Measurements from ENCODE around the gene OLFML2A. TPM values are rescaled to one million over a fixed set of nuclear protein-coding genes. Genes with fewer than 3 reads are reported as not detected.

Gene OLFML2A
- polyA plus RNA-seq, 1 donor from 2014 or later, result 0.20 TPM

GRCh38 chr9:124852829-124853531 lies 76.0 kb downstream of the OLFML2A start, which contains the start of gene WDR38:
Gene WDR38, plus strand, starts transcription at chr9:124853460. Its CDS starts 72 bp downstream, at chr9:124853532.
- H3K36me3 Mint-ChIP-seq, result no peaks in the 10 kb centered on the region
- H3K27ac Mint-ChIP-seq, result peak within 1 kb of the TSS; percentile 67 to 68 (median 67)
- H3K9me3 Mint-ChIP-seq, result no peaks in the 10 kb centered on the region
- no peaks in the 10 kb centered on the region for H3K27me3 Mint-ChIP-seq
- peaks cover 0 to 8% (median 8%) of the 10 kb centered on the region in 3 donors for H3K4me1 Mint-ChIP-seq
- peak within 1 kb of the TSS; percentile 38 to 84 (median 65) for H3K4me3 Mint-ChIP-seq

DNA sequence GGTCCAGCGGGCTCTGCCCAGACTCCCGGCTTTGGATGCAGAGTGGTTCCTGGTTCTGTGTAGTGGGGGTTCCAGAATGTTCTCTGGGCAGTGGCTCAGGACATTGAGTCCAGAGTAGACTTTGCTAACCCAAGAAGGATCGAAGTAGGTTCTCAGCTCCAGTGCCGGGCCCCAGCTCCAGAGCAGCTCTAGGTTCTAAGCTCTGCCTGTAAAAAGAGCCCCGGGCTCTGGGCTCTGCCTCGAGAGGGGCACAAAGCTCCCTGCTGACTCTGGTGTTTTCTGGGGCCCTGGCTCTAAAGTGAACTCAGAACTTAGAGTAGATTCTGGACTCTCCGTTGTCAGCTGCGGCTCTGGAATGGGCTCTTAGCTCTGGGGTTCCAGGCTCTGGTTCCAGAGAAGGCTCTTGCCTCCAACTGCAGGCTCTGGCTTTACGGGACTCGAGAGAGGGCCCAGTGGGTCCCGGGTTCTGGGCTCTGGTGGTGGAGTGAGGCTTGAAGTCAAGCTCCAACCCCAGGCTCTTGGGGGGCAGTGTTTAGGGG lies 76.7 kb downstream of the OLFML2A start:
- H3K9me3 Mint-ChIP-seq, result no peaks in the 10 kb centered on the region
- peak overlapping the region; percentile 38 to 84 (median 65) for H3K4me3 Mint-ChIP-seq
- H3K27ac Mint-ChIP-seq, result peak overlapping the region; percentile 67 to 68 (median 67)
- H3K36me3 Mint-ChIP-seq, result no peaks in the 10 kb centered on the region
- H3K4me1 Mint-ChIP-seq, result peaks cover 0 to 8% (median 8%) of the 10 kb centered on the region in 3 donors
- no peaks in the 10 kb centered on the region for H3K27me3 Mint-ChIP-seq

DNA sequence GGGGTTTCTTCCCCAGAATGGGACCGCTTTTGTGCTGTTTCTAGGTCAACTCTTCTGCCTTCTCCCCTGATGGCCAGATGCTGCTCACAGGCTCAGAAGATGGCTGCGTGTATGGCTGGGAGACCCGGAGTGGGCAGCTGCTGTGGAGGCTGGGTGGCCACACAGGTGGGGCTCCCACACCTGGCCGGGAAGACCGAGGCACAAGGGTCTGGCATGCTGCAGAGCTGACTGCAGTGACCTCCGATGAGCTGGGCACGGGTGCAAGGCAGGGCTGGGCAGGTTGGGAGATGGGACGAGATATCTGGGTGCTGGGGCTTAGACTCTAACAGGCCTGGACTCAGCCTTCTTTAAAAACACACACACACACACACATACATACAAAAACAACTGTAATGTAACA lies 77.2 kb downstream of the OLFML2A start:
- Mint-ChIP-seq H3K4me3 (peak overlapping the region in 2 of 4 donors; percentile 18 to 38), H3K4me1 (peaks cover 0 to 8% (median 8%) of the 10 kb centered on the region in 3 donors), H3K36me3 (no peaks in the 10 kb centered on the region), H3K27ac (peak overlapping the region; percentile 9 to 68 (median 67)), H3K9me3 (no peaks in the 10 kb centered on the region), H3K27me3 (no peaks in the 10 kb centered on the region)

GRCh38 chr9:124854822-124855221 lies 77.9 kb downstream of the OLFML2A start:
- Mint-ChIP-seq H3K4me1 (peaks cover 2 to 11% (median 8%) of the 10 kb centered on the region in 3 donors), H3K27ac (peak overlapping the region; percentile 9 to 82 (median 67)), H3K27me3 (no peaks in the 10 kb centered on the region), H3K36me3 (no peaks in the 10 kb centered on the region), H3K4me3 (peak overlapping the region in 1 of 4 donors; percentile 3), H3K9me3 (no peaks in the 10 kb centered on the region)

DNA sequence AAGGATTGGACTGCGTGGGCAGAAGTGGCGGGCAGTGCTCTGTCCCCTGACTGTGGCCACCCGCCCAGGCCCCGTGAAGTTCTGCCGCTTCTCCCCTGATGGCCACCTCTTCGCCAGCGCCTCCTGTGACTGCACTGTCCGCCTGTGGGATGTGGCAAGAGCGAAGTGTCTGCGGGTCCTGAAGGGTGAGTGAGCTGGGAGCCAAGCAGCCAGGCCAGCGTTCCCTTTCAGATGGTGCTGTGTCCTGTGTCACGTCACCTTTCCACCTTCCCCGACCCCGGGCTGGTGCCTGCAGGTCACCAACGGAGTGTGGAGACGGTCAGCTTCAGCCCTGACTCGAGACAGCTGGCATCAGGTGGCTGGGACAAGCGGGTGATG lies 78.6 kb downstream of the OLFML2A start:
- Mint-ChIP-seq H3K36me3 (no peaks in the 10 kb centered on the region), H3K4me1 (peaks cover 8 to 18% (median 9%) of the 10 kb centered on the region in 3 donors), H3K27ac (peak overlapping the region in 2 of 3 donors; percentile 67 to 74), H3K27me3 (no peaks in the 10 kb centered on the region), H3K4me3 (peak overlapping the region in 1 of 4 donors; percentile 3), H3K9me3 (no peaks in the 10 kb centered on the region)

GRCh38 chr9:124855944-124856765 lies 79.2 kb downstream of the OLFML2A start:
- peaks cover 10 to 24% (median 14%) of the 10 kb centered on the region in 3 donors for H3K4me1 Mint-ChIP-seq
- H3K4me3 Mint-ChIP-seq, result peak overlapping the region in 1 of 4 donors; percentile 38

DNA sequence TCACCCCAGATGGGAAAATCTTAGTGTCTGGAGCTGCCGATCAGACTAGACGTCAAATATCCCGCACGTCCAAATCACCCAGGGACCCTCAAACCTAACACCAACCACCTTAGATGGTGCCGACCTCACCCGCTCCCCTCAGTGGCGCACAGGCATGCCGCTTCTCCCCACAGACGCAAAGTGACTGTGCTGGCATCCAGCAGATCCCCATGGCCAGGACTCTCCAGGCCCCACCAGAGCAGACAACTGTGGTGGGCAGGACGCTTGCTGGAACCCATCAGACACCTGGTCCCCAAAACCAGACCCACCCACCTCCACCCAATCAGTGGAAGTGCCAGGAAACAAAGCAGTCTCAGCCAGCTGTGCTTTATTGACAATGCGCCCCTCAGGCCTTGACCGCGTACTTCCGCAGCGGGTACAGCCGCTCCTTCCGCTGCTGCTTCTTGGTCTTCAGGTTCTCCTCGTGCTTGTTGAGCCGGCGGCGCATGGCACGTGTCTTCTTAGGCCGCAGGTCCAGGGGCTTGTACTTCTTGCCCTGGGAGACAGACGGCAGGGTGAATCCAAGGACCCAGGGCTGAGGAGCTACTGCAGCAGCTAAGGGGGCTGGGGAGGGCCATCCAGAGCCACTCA lies 80.7 kb downstream of the OLFML2A start:
- Mint-ChIP-seq H3K4me1 (peaks cover 18 to 26% (median 20%) of the 10 kb centered on the region in 3 donors), H3K27me3 (no peaks in the 10 kb centered on the region), H3K27ac (no peak overlapping the region), H3K9me3 (no peaks in the 10 kb centered on the region), H3K4me3 (peak overlapping the region in 1 of 4 donors; percentile 45), H3K36me3 (no peaks in the 10 kb centered on the region)

More at GRCh38 chr9:124855944-124856765, 79.2 kb downstream of the OLFML2A start:
- Mint-ChIP-seq H3K9me3 (no peaks in the 10 kb centered on the region), H3K36me3 (no peaks in the 10 kb centered on the region), H3K27me3 (no peaks in the 10 kb centered on the region), H3K27ac (peak overlapping the region in 1 of 3 donors; percentile 67)

- peak overlapping the region in 1 of 3 donors; percentile 59 for H3K27ac Mint-ChIP-seq
- H3K4me3 Mint-ChIP-seq, result peak overlapping the region in 1 of 4 donors; percentile 65
- H3K4me1 Mint-ChIP-seq, result peaks cover 17 to 25% (median 22%) of the 10 kb centered on the region in 3 donors
- H3K9me3 Mint-ChIP-seq, result no peaks in the 10 kb centered on the region
- H3K36me3 Mint-ChIP-seq, result no peaks in the 10 kb centered on the region
- no peaks in the 10 kb centered on the region for H3K27me3 Mint-ChIP-seq
Observed at GRCh38 chr9:124858330-124859046, 81.6 kb downstream of the OLFML2A start.

DNA sequence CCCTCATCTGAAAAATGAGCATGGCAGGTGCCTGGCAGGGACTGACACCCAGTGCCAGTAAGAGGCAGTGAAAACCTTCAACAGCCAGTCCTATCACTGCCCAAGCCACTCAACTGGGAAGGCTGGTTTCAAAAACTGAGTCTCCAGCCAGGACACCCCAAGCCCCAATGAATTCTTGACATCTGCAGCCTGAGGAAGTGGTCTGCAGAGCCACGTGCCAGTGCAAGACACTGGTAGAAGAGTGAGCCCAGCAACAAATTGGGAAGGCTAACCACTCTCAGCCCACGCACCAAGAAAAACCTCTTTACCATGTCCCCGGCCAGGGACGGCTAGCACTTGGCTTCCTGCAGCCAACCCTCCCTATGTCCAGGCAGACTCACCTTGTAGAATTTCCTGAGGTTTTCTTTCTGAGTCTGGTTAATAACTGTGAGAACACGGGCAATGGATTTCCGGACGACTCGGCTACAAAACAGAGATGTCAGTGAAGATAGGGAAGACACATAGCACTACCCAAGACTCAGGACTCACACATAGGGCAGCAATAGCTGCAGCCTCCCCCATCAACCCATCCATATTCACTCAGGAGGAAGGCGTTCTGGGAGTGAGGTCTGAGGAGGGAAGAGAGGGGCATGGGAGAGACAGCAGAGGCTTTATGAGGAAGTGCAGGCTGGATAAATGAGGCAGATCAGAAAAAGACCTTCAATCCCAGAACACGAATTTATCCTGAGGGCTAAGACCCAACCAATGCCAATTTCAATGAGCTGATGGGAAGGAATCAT lies 83.1 kb downstream of the OLFML2A start:
- Mint-ChIP-seq H3K36me3 (no peaks in the 10 kb centered on the region), H3K27me3 (no peaks in the 10 kb centered on the region), H3K4me3 (peak overlapping the region; percentile 96 to 99 (median 97))

GRCh38 chr9:124860582-124861341 lies 83.8 kb downstream of the OLFML2A start:
- Mint-ChIP-seq H3K9me3 (no peaks in the 10 kb centered on the region), H3K27me3 (no peaks in the 10 kb centered on the region), H3K4me3 (peak overlapping the region; percentile 96 to 99 (median 97)), H3K27ac (peak overlapping the region; percentile 86 to 98 (median 94)), H3K4me1 (peaks cover 12 to 26% (median 24%) of the 10 kb centered on the region in 3 donors), H3K36me3 (no peaks in the 10 kb centered on the region)

More for the DNA sequence above, 83.1 kb downstream of the OLFML2A start:
- H3K9me3 Mint-ChIP-seq, result no peaks in the 10 kb centered on the region
- H3K27ac Mint-ChIP-seq, result peak overlapping the region; percentile 54 to 94 (median 81)
- H3K4me1 Mint-ChIP-seq, result peaks cover 14 to 29% (median 24%) of the 10 kb centered on the region in 3 donors

GRCh38 chr9:124861342-124862229 lies 84.7 kb downstream of the OLFML2A start, which contains the start of the genes ARPC5L and RPL35:
Gene ARPC5L, plus strand, starts transcription at chr9:124862130. Its CDS starts 7,161 bp downstream, at chr9:124869291.
Gene RPL35, minus strand, starts transcription at chr9:124861957. Its CDS starts 45 bp downstream, at chr9:124861912.
- Mint-ChIP-seq H3K36me3 (no peaks in the 10 kb centered on the region), H3K9me3 (no peaks in the 10 kb centered on the region), H3K27ac (peak within 1 kb of the TSS; percentile 86 to 98 (median 94)), H3K27me3 (no peaks in the 10 kb centered on the region), H3K4me1 (peaks cover 12 to 26% (median 24%) of the 10 kb centered on the region in 3 donors), H3K4me3 (peak within 1 kb of the TSS; percentile 96 to 99 (median 97))
